SK-N-SH (cell line): Measurements from ENCODE around the gene SHB. TPM values are rescaled to one million over a fixed set of nuclear protein-coding genes. Genes with fewer than 3 reads are reported as not detected.

Source experiments
- CTCF ChIA-PET: fragments of 300-600, 350-600 bp; formaldehyde crosslinking; extraction: SDS; loops from one replicate; lab custom pipeline; 2021; lab: Yijun Ruan, JAX
- POLR2A ChIA-PET: fragments of 350-600 bp; sonication (Branson Sonifier 250); formaldehyde crosslinking; extraction: SDS; loops from one replicate; lab custom pipeline; 2020; ENCODE audit warnings: antibody characterized with exemption, inconsistent platforms; lab: Yijun Ruan, JAX
- DNase-seq: peaks from one replicate; pipeline ENCODE4 v3.0.0; 2012
- H2AFZ ChIP-seq: fragments of 200-600 bp; sonication (generic); 2 replicates; pipeline ENCODE4 v1.8.1; 2016; ENCODE audit warnings: antibody characterized with exemption, mild to moderate bottlenecking, low read depth
- H3F3A ChIP-seq: fragments of 200-600 bp; sonication (generic); replicated peaks from 2 replicates; pipeline ENCODE3; 2016; ENCODE audit warnings: antibody characterized with exemption, mild to moderate bottlenecking; ENCODE audit not compliant: insufficient read depth
- H3K27ac ChIP-seq, 2 experiments: fragments of 200-500 bp in 1 of 2; fragments of 200-600 bp in 1 of 2; sonication (Bioruptor generic) in 1 of 2; sonication (generic), shearing (Covaris generic) in 1 of 2; 2 replicates each; pipeline versions ENCODE4 v1.5.1 to v1.6.1; 2014 to 2016; ENCODE audit warnings: low read depth in 2 of 2, inconsistent platforms in 1 of 2, low read length in 1 of 2, mild to moderate bottlenecking in 1 of 2, mixed read lengths in 1 of 2
- H3K27me3 ChIP-seq: fragments of 200-600 bp; sonication (generic), shearing (Covaris generic); 2 replicates; pipeline ENCODE4 v1.6.1; 2016; ENCODE audit warnings: mixed run types; ENCODE audit not compliant: insufficient read depth
- H3K36me3 ChIP-seq, 2 experiments: fragments of 200-500 bp in 1 of 2; fragments of 200-600 bp in 1 of 2; sonication (Bioruptor generic) in 1 of 2; sonication (generic) in 1 of 2; replicated peaks in 1 of 2; 2 replicates each; pipeline versions ENCODE3 to v1.5.1; 2014 to 2016; ENCODE audit warnings: low read length in 1 of 2, mild to moderate bottlenecking in 1 of 2; ENCODE audit not compliant: insufficient read depth in 2 of 2, control insufficient read depth in 1 of 2
- H3K4me1 ChIP-seq, 2 experiments: fragments of 200-500 bp in 1 of 2; fragments of 200-600 bp in 1 of 2; sonication (Bioruptor generic) in 1 of 2; sonication (generic), shearing (Covaris generic) in 1 of 2; 2 replicates each; pipeline versions ENCODE4 v1.5.1 to v1.6.1; 2014 to 2016; ENCODE audit warnings: low read depth in 1 of 2, low read length in 1 of 2, mixed run types in 1 of 2; ENCODE audit not compliant: insufficient read depth in 2 of 2, control insufficient read depth in 1 of 2
- H3K4me2 ChIP-seq: fragments of 200-600 bp; sonication (generic), shearing (Covaris generic); 2 replicates; pipeline ENCODE4 v1.6.1; 2017; ENCODE audit warnings: mixed run types
- H3K4me3 ChIP-seq, 2 experiments: fragments of 200-500 bp in 1 of 2; fragments of 200-600 bp in 1 of 2; sonication (Bioruptor generic) in 1 of 2; sonication (generic), shearing (Covaris generic) in 1 of 2; 2 replicates each; pipeline versions ENCODE4 v1.5.1 to v1.8.1; 2014 to 2016; ENCODE audit warnings: low read depth in 2 of 2, inconsistent platforms in 1 of 2, low read length in 1 of 2, mild to moderate bottlenecking in 1 of 2, mixed read lengths in 1 of 2, moderate library complexity in 1 of 2
- H3K79me2 ChIP-seq: fragments of 200-600 bp; sonication (generic); 2 replicates; pipeline ENCODE4 v1.8.1; 2017; ENCODE audit warnings: mild to moderate bottlenecking; ENCODE audit not compliant: insufficient read depth
- H3K9ac ChIP-seq: fragments of 200-600 bp; sonication (generic); 2 replicates; pipeline ENCODE4 v1.6.1; 2017; ENCODE audit warnings: mixed run types
- H3K9me2 ChIP-seq: fragments of 200-600 bp; sonication (generic); 2 replicates; pipeline ENCODE4 v1.6.1; 2017; ENCODE audit warnings: mixed run types
- H3K9me3 ChIP-seq: fragments of 200-600 bp; sonication (generic); 2 replicates; pipeline ENCODE4 v1.6.1; 2017; ENCODE audit warnings: mixed run types, mild to moderate bottlenecking, moderate library complexity
- H4K20me1 ChIP-seq: fragments of 200-600 bp; sonication (generic); 2 replicates; pipeline ENCODE4 v1.6.1; 2017; ENCODE audit warnings: mild to moderate bottlenecking, mixed run types; ENCODE audit not compliant: insufficient read depth
- CHD2 ChIP-seq: fragments of 150-350 bp; IDR thresholded peaks from 2 replicates; pipeline ENCODE4 v1.6.1; 2018; ENCODE audit warnings: low read length; ENCODE audit not compliant: partially characterized antibody
- FOSL2 ChIP-seq: IDR thresholded peaks from 2 replicates; pipeline ENCODE4 v1.4.0; 2012; ENCODE audit warnings: low read depth, mild to moderate bottlenecking, moderate library complexity, borderline replicate concordance
- GATA2 ChIP-seq: sonication (generic); formaldehyde crosslinking; IDR thresholded peaks from 2 replicates; pipeline ENCODE4 v1.5.0; 2020; ENCODE audit warnings: mild to moderate bottlenecking, missing genetic modification reagents
- JUND ChIP-seq: IDR thresholded peaks from 2 replicates; pipeline ENCODE4 v1.4.0; 2012
- PBX3 ChIP-seq: IDR thresholded peaks from 2 replicates; pipeline ENCODE4; 2012
- POLR2AphosphoS5 ChIP-seq: IDR thresholded peaks from 2 replicates; pipeline ENCODE4 v1.6.1; 2012; ENCODE audit warnings: low read depth, low read length
- RAD21 ChIP-seq: IDR thresholded peaks from 2 replicates; pipeline ENCODE4 v1.6.1; 2012; ENCODE audit warnings: mild to moderate bottlenecking, low read length
- SMC3 ChIP-seq: IDR thresholded peaks from 2 replicates; pipeline ENCODE4 v1.6.1; 2012; ENCODE audit warnings: low read depth, low read length, improper control_type of control experiment
- TAF1 ChIP-seq: IDR thresholded peaks from 2 replicates; pipeline ENCODE4 v1.6.1; 2012; ENCODE audit warnings: low read depth, mild to moderate bottlenecking, low read length, moderate library complexity, borderline replicate concordance
- TCF12 ChIP-seq: IDR thresholded peaks from 2 replicates; pipeline ENCODE4 v1.4.0; 2012
- YY1 ChIP-seq: IDR thresholded peaks from 2 replicates; pipeline ENCODE4 v1.4.0; 2012; ENCODE audit warnings: low read depth, mild to moderate bottlenecking
- WGBS: methylation state at CpG from one replicate; pipeline ENCODE4 v1.1.6; 2017; ENCODE audit warnings: low lambda C conversion rate; 5-methylcytosine and 5-hydroxymethylcytosine counted together
- polyA plus RNA-seq, 3 experiments: library from polyadenylated mRNA; depleted of rRNA; stranded (reverse); fragments of >200 nt; gene quantifications; 2 replicates each; pipeline ENCODE4 v1.2.3, GENCODE V29; 2012

Gene SHB
- polyA plus RNA-seq, 1 of the 3 experiments (the other 2 are of a cell fraction) = 26.0 TPM

- Histone ChIP-seq H2AFZ (no peak overlapping the region), H3K9me2 (no peaks in the 10 kb centered on the region), H3K9ac (no peak overlapping the region), H3K27me3 (no peaks in the 10 kb centered on the region), H3K4me3 (no peak overlapping the region), H3K4me1 (peaks cover 5 to 12% of the 10 kb centered on the region in 2 experiments; a peak in 1 of 4 replicates), H3K79me2 (no peaks in the 10 kb centered on the region), H3K4me2 (no peak overlapping the region), H3K27ac (no peak overlapping the region), H3K36me3 (peaks cover 10 to 36% of the 10 kb centered on the region in 2 experiments), H3K9me3 (no peaks in the 10 kb centered on the region), H4K20me1 (no peaks in the 10 kb centered on the region), H3F3A (peaks cover 12% of the 10 kb centered on the region)
- TF ChIP-seq TCF12 (no peak), PBX3 (no peak), JUND (no peak), GATA2 (CRISPR knock-in tag) (no peak), TAF1 (no peak), POLR2AphosphoS5 (no peak)
- 98% methylated on average over 10 of the region's 14 CpGs for WGBS
- ChIA-PET POLR2A (no interaction called here), CTCF (interaction anchor here (1.1 to 6.7 kb wide), 9 partner anchors 9 to 456 kb away, joined by 3 to 124 read pairs (median 14); partner anchors contain the start of gene SHB)
- no peak for DNase-seq
These were observed 153.0 kb downstream of the SHB start for GRCh38 chr9:37915911-37916470.

- H3K9me3 ChIP-seq = no peaks in the 10 kb centered on the region
- H3K9ac ChIP-seq = no peak overlapping the region
- DNase-seq = no peak
- CTCF ChIA-PET = interaction anchor here (0.7 to 6.7 kb wide), 39 partner anchors 7 to 517 kb away, joined by 3 to 124 read pairs (median 11); partner anchors contain the start of genes SHB and SLC25A51
- peaks cover 11 to 35% of the 10 kb centered on the region in 2 experiments for H3K36me3 ChIP-seq
- H2AFZ ChIP-seq = no peak overlapping the region
- no peaks in the 10 kb centered on the region for H3K9me2 ChIP-seq
- 96% methylated on average over 9 of the region's 11 CpGs for WGBS
- no peak overlapping the region for H3K4me2 ChIP-seq
- no peaks in the 10 kb centered on the region for H3K79me2 ChIP-seq
- no peak overlapping the region for H3K4me3 ChIP-seq
- POLR2A ChIA-PET = no interaction called here
- no peaks in the 10 kb centered on the region for H3K27me3 ChIP-seq
- no peak for TF ChIP-seq SMC3
- no peak for TF ChIP-seq TAF1
- TF ChIP-seq RAD21 = no peak
- no peak for TF ChIP-seq FOSL2
- no peak for TF ChIP-seq CHD2
- no peak for TF ChIP-seq YY1
- TF ChIP-seq JUND = no peak
- H3K4me1 ChIP-seq = peaks cover 5 to 7% of the 10 kb centered on the region in 2 experiments; a peak in 1 of 4 replicates
- no peaks in the 10 kb centered on the region for H4K20me1 ChIP-seq
- no peak overlapping the region for H3K27ac ChIP-seq
- H3F3A ChIP-seq = peaks cover 16% of the 10 kb centered on the region
These were observed 154.2 kb downstream of the SHB start for GRCh38 chr9:37914701-37915358.
